HG02970 (cell line): ENCODE results near the gene RAB5A.
"Not testable (repeated sequence)": the region's sequence is repeated elsewhere in the genome, so short reads cannot be mapped to it uniquely, and the experiment has no call there.

Experiments
- ATAC-seq: cut with Tn5 transposase; IDR thresholded peaks from one replicate; pipeline ENCODE4 v1.9.1; 2021; ENCODE audit warnings: mild to moderate bottlenecking, moderate library complexity, moderate number of reproducible peaks; ENCODE audit not compliant: unreplicated experiment, low FRiP score

Gene RAB5A

GRCh38 chr3:20022954-20023622 is 76.2 kb downstream of the RAB5A start:
- no peak for ATAC-seq

DNA sequence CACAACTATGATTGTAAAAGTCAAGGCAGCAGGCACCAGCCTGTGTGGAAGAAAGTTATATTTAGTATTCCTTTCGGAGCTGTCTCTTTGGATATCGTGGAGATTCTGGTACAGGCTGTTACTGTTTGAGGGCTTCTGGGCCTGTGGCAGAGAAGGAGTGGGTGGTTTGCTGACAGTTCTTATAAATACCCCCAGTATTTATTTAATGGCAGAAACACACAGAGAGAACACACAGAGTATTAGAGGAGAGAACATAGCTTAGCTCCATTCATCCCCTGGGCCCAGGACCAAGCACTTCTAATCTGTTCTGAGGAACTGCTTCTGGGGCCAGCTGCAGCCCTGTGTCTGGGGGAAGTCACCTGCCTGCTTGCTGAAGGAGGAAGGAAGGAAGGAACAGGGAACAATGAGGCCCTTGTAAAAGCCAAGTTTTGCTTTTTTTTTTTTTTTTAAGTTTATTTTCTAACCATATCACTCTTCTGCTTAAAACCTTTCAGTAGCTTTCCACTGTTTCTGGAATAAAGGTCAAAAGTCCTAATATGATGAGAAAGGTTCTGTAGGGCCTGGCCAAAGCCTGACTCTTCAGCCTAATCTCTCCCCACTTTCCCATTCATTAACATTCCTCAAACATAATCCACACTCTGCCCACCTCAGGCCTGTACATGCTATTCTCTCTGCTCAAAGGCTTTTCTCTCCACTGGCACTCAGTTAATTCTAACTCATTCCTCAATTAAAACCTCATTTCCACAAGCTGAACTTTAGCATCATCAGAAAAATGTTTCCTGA is 76.9 kb downstream of the RAB5A start:
- ATAC-seq = no peak

- no peak for ATAC-seq
These were observed 80.2 kb downstream of the RAB5A start for GRCh38 chr3:20027136-20027535.

GRCh38 chr3:20028905-20029331 is 82.0 kb downstream of the RAB5A start:
- no peak for ATAC-seq

DNA sequence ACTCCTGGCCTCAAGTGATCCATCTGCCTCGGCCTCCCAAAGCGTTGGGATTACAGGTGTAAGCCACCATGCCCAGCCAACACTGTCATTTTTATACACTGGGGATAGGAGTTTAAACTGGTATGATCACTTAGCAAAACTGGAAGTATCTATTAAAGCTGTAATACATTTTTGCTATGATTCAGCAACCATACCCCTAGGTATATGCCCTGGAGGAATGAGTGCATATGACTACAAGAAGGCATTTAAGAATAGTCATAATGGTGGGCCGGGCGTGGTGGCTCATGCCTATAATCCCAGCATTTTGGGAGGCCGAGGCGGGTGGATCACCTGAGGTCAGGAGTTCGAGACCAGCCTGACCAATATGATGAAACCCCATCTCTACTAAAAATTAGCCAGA is 85.0 kb downstream of the RAB5A start:
- ATAC-seq = not testable (repeated sequence)
